ENCODE results near the gene B3GALNT2.

DNA sequence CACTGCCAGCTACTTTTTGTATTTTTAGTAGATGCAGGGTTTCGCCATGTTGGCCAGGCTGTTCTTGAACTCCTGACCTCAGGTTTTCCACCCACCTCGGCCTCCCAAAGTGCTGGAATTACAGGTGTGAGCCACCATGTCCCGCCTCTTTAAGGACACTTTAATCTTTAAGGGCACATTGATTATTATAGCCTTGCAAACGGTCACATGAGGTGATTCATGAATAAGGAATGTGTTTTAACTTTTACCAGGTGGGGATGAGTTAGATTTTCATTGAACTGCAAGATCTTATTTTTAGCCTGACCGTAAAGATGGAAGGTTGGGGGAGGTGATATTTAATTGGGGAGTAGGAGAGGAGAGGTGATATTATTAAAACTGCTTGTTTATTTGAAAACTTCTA, 75.1 kb downstream of the B3GALNT2 start:
- TF ChIP-seq SUZ12 (IDR thresholded peaks at IDR 0.05; ENCODE audit: extremely low read depth, insufficient read depth, insufficient read length): no peak
- no peak for TF ChIP-seq YY1 (IDR thresholded peaks at IDR 0.05; ENCODE audit: insufficient read depth, insufficient read length)
- TF ChIP-seq ZNF274 (IDR thresholded peaks at IDR 0.05; ENCODE audit: low read depth, low read length): no peak

Data from NT2/D1 (cell line).